Measurements from ENCODE around the gene LLGL1.

GRCh38 chr17:18246109-18246725 is 20.8 kb downstream of the LLGL1 start:
- TF ChIP-seq POLR2A (IDR thresholded peaks at IDR 0.05; ENCODE audit: low read depth, low read length) (no peak), CTCF (IDR thresholded peaks at IDR 0.05; ENCODE audit: extremely low read depth in 1 of 2, insufficient read depth in 1 of 2, low read depth in 1 of 2, low read length in 2 of 2) (no peak), POLR2AphosphoS5 (IDR thresholded peaks at IDR 0.05; ENCODE audit: insufficient read depth, low read depth, low read length) (no peak), MYC (IDR thresholded peaks at IDR 0.05; ENCODE audit: low read depth, low read length) (no peak), EZH2 (IDR thresholded peaks at IDR 0.05; ENCODE audit: borderline replicate concordance, low read depth, low read length, severe bottlenecking) (no peak), MAX (IDR thresholded peaks at IDR 0.05; ENCODE audit: insufficient read depth, insufficient read length) (no peak), GATA2 (IDR thresholded peaks at IDR 0.05; ENCODE audit: insufficient read depth, insufficient read length, low read depth, low read length) (no peak), JUN (IDR thresholded peaks at IDR 0.05; ENCODE audit: borderline replicate concordance, insufficient read depth, insufficient read length, low read depth) (no peak), FOS (IDR thresholded peaks at IDR 0.05; ENCODE audit: borderline replicate concordance, insufficient read depth, low read length) (no peak)
